A204.1 (cell line): ENCODE data around the gene ANP32B.

Source experiments
- FAIRE-seq: peaks from 2 replicates; lab custom pipeline; 2012; peaks lifted over from hg19 to GRCh38; lab: Jason Lieb, UNC

ANP32B gene

DNA sequence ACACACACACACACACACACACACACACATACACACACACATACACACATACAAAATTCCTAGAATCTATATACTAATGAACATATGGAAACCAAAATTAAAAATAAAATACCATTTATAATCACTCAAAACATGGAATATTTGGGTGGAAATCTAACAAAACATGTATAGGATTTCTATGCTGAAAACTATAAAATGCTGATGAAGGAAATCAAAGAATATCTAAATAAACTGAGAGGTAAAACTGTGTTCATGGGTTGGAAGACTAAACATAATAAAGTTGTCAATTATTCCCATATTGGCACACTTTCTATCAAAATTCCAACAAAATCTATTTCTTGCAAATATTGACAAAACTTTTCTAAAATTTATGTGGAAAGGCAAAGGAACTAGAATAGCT, 48.0 kb downstream of the ANP32B start:
- FAIRE-seq, result no peak

DNA sequence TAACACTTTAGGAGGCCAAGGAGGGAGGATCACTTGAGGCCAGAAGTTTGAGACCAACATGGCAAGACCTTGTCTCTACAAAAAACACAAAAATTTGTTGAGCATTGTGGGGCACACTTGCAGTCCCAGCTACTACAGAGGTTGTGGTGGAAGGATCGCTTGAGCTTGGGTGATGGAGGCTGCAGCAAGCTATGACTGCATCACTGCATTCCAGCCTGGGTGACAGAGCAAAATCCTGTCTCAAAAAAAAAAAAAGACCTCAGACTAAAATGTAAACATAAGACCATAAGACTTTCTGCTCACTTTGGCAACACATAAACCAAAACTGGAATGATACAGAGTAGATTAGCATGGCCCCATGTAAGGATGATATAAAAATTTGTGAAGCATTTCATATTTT, 48.8 kb downstream of the ANP32B start:
- no peak for FAIRE-seq

GRCh38 chr9:98034593-98035546, 51.7 kb downstream of the ANP32B start:
- no peak for FAIRE-seq

DNA sequence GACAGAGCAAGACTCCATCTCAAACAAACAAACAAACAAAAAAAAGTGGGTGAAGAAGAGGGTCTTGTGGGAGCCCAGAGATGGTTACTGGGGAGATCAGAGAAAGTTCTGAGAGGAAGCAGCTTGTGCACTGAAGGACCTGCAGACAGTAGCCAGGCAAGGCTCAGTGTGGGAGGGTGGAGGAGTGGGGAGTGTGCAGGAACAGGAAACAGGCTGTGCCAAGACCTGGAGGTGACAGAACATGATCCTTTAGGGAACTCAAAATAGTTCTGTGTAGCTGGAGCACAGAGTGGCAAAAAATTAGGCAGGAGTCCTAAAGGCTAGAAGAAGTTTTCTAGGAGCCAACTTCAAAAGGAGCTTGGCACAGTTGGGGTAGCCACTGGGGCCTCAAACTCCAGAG, 54.2 kb downstream of the ANP32B start:
- no peak for FAIRE-seq

DNA sequence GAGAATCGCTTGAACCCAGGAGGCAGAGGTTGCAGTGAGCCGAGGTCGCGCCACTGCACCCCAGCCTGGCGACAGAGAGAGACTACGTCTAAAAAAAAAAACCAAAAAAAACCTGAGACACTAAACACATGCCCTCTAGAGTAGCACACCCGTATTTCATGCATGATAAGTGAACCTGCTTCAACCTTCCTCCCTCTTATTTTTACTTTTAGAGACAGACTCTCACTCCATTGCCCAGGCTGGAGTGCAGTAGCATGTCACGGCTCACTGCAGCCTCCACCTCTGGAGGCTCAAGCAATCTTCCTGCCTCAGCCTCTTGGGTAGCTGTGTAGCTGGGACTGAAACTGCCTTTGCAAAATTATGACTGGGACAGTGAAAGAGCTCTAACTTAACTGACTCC, 55.8 kb downstream of the ANP32B start:
- no peak for FAIRE-seq

GRCh38 chr9:98039607-98040017, 56.5 kb downstream of the ANP32B start:
- FAIRE-seq, result no peak

GRCh38 chr9:98040212-98040611, 57.1 kb downstream of the ANP32B start:
- no peak for FAIRE-seq

DNA sequence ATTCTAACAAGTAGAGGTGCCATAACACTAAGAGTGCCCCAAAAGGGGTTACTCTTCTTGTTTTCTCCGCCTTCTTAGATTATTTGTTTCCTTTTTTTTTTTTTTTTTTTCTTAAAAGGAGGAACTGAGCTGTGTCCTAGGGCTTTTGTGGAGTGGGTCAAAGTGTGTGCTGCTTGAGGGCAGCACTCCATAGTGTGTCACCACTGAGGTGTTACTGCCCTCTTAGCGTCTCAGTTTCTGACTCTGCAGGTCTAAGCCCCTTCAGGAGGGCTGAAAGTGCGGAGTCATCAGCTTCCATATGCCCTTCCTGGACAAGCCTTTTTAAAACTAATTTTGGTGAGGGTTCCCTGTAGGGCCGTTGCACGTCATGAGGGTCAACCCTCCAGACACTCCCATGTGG, 60.8 kb downstream of the ANP32B start:
- FAIRE-seq, result no peak

- no peak for FAIRE-seq
Observed at GRCh38 chr9:98045234-98046179, 62.4 kb downstream of the ANP32B start.

GRCh38 chr9:98046180-98046543, 63.0 kb downstream of the ANP32B start:
- FAIRE-seq, result no peak

- no peak for FAIRE-seq
Observed at GRCh38 chr9:98047002-98047401, 63.9 kb downstream of the ANP32B start.

DNA sequence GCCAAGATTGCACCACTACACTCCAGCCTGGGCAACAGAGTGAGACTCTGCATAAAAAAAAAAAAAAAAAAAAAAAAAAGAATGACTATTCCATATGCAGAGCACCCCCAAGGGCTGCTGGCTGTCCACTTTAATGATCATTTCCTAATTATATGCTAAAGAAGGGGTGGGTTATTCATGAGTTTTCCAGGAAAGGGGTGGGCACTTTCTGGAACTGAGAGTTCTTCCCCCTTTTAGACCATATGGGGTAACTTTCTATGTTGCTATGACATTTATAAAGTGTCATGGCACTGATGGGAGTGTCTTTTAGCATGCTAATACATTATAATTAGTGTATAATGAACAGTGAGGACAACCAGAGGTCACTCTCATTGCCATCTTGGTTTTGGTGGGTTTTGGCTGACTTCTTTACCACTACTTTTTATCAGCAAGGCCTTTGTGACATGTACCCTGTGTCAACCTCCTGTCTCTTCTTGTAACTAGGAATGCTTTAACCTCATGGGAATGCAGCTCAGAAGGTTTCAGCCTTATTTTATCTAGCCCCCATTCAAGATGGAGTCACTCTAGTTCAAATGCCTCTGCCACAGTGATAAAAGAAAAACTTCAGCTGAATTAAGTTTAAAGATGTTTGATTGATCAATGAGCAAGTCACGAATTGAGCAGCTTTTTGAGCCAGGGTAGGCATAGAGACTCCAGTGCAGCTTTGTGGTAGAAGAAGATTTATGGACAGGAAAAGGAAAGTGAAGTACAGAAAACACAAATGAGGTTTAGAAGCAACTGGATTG, 66.3 kb downstream of the ANP32B start:
- FAIRE-seq, result no peak

DNA sequence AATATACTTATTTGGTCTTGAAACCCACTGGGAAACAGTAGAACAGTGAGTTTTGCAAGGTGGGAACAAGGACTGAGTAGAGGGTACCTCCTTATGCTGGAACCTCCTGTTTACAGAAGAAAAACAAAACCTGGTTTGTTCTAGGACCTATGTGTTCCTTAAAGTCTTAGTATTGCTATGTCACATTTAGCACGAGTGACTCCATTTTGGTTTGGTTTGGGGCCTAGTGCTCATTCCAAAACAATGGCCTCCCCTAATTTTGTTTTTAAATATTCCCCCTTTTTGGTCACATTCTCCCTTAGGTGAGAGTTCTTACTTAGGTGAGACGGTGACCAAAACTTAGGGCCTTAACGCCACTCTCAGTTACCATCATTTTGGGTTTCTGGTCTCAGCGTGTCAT, 67.2 kb downstream of the ANP32B start:
- FAIRE-seq, result no peak

GRCh38 chr9:98054376-98054951, 71.3 kb downstream of the ANP32B start:
- no peak for FAIRE-seq

DNA sequence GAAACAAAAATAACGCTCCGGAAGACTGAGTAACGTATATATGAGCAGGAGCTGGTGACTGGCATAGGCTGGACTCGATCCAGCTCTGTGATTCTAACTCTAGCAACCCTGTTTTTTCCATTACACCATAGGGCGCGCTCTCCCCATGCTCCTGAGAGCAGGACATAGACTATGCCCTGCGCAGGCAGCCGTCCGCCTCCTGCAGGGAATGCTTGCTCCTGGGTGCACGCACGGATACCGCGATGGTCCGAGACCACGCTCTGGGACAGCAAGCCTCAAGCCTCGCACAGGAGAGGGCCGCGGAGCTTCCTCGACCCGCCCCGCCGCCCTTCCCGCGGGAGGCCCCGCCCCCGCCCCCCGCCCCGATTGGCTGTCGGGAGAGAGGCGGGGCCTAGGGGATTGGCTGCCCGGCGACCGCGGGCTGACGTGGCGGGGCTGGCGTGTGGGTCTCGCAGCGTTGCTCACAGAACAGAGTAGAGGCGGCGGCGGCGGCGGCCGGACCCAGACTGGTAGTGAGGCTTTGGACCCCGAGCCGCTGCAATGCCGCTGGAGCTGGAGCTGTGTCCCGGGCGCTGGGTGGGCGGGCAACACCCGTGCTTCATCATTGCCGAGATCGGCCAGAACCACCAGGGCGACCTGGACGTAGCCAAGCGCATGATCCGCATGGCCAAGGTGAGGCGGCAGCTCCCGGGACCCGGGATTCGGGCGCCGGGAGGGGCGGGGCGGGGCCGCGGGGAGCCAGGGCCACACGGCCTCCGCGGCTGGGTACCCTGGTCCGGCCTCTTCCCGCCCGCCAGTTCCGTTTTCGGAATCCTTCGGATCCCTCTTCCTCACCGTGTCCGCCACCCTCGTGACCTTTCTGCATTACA, 73.4 kb downstream of the ANP32B start, which contains the start of gene NANS:
Gene NANS (plus strand): TSS at position 464 of the 869 bp plus-strand sequence. CDS start 77 bp downstream, at position 541.
- FAIRE-seq, result no peak

GRCh38 chr9:98057138-98057799, 74.1 kb downstream of the ANP32B start:
- no peak for FAIRE-seq

GRCh38 chr9:98062161-98062560, 79.0 kb downstream of the ANP32B start:
- no peak for FAIRE-seq

DNA sequence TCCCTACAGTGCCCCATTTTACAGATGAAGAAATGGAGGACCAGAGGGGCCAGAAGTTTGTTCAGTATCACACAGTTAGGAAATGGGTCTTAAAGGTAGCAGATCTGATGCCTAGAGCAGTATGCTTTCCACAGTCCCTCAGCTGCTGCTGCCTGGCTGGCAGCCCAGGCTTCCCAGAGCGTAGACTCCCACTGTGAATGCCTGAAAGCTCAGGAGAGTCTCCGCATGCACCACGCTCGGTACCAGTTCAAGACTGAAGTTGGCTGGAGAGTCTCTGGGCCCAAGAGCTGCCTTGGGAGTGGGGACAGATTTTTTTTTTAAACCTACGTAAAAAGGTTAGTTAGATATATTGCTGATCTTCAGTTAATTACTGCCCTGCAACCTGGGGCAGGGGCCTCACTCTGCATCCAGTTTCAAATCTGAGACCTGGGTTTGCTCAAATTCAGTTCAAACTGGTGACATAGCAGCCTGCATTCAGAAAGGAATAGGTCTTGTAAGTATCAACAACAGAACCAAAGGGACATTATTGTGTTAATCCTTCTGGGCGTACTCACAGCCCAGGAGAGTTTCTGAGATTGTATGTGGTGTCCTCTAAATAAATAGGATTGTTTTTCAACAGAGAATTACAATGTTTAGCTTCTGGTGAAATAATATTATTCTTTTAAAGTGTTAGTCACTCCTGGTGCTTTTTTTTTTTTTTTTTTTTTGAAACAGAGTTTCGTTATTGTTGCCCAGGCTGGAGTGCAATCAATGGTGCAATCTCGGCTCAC, 81.7 kb downstream of the ANP32B start:
- no peak for FAIRE-seq
